Stimulated activated CD4-positive, alpha-beta T cell treated with anti-CD3 and anti-CD28 coated beads, Interleukin-4, amount 100 ng/mL, for 4 hours (primary cell): ENCODE measurements around the gene BPGM.

ENCODE experiments used
- DNase-seq, 2 experiments: peaks; one replicate each; pipeline ENCODE4 v3.0.0-alpha.2; 2020

BPGM gene

DNA sequence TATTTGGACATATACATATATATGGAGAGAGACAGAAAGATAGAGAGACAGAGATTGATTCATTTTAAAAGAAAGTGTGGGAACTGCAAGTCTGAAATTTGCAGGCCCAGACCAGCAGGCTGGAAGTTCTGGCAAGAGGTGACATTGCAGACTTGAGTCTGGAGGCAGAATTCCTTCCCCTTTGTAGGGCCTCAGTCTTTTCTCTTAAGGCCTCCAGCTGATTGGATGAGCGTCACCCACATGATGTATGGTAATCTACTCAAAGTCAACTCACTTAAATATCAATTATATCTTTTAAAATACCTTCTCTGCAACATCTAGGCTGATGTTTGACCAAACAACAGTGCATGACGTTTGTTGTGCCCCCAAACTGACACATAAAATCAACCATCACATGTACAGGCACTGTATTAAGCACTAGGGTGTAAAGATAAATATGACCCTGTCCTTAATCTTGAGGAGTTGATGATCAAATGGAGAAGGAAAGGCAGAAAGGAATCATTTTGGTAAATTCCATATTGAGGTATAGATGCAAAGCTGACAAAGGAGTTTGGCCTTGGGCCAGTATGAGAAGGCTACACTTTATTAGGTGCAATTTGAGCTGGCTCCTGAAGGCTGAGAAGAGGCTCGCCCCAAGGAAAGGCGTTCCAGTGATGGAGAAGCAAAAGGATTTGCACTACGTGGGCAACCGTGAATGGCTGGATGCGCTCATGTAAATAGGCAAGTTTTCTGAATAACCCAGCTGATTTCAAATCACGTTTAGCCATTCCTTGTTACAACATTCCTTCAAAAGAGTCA lies 52.6 kb downstream of the BPGM start:
- no peak for DNase-seq

DNA sequence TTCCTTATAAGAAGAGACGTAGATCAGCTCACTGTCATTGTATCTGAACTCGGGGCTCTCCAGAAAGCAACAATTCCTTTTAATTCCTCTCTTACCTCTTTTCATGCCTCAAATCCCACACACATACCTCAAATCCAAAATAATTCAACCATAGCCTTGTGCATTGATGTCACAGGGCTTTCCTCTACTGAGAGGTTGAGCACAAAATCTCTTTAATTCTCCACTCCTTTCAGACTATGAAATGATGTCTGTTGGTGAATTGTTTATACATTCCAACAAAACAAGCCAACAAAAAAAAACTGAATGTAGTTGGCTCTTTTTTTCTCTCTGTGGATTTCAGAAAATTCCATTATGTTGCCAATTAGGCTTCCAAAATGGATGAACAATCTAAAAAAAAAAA lies 53.2 kb downstream of the BPGM start:
- DNase-seq, result no peak

DNA sequence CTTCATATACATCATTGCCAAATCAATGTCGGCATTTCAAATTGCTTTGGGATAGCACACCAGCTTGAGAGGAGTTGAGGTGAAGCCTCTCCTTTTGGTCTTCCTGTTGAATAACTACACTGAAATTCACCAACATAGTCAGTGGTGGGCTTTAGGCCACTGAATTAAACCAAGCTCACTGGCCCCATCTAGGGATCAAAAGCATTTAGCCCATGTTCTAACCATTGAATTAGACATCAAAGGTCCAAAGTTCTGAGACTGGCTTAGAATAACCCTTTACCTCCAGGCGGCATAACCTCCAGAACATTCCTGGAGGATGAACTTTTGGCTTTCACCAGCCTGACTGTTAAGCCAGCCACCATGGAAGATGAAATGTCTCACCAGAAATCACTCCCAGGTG lies 54.6 kb downstream of the BPGM start:
- DNase-seq, result no peak

DNA sequence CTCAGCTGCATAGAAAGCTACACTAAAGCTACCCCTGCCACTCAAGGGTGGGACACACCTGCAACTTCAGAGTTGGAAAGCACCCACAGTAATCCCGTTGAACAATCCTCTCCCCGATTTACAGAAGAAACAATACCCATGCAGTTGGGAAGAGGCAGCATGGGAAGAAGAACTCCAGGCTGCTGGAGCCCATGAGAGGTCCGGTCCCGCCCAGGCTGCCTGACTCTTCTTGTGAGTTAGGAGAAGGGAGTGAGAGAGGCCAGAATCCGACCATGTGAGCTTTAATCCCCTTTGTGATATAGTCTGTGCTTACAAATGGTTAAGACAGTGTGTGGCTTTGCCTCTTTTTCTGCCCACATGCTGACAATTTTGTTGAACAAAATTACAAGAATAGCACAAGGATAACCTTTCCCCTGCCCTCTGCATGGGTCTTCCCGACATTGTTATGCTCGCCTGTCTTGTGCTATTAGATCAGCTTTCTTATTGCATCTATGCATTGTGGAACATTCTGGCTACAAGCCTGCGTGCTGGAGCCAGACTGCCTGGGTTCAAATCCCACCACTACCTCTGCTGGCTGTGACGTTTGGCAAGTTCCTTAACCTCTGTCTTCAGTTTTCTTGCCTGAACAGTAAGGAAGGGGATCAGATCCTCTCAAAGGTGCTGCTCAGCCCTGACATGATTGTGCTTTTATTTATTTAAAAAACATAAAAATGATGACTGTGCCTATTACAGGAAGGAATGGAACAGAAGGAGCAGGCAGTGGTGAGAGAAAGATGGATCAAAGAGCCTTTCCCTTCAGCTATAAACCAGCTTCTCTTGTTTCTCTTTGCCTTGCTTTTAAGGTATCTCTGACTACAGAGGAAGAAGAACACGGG lies 56.0 kb downstream of the BPGM start:
- no peak for DNase-seq

GRCh38 chr7:134703241-134703594 lies 56.6 kb downstream of the BPGM start:
- DNase-seq, result no peak

- no peak for DNase-seq
These were observed 57.1 kb downstream of the BPGM start for GRCh38 chr7:134703782-134704181.

GRCh38 chr7:134704827-134705226 lies 58.2 kb downstream of the BPGM start:
- no peak for DNase-seq

- no peak for DNase-seq
These were observed 59.1 kb downstream of the BPGM start for GRCh38 chr7:134705716-134706115.

- no peak for DNase-seq
These were observed 59.8 kb downstream of the BPGM start for GRCh38 chr7:134706468-134706867.

GRCh38 chr7:134707663-134708378 lies 61.2 kb downstream of the BPGM start:
- no peak for DNase-seq

GRCh38 chr7:134708692-134709091 lies 62.0 kb downstream of the BPGM start:
- DNase-seq, result no peak

DNA sequence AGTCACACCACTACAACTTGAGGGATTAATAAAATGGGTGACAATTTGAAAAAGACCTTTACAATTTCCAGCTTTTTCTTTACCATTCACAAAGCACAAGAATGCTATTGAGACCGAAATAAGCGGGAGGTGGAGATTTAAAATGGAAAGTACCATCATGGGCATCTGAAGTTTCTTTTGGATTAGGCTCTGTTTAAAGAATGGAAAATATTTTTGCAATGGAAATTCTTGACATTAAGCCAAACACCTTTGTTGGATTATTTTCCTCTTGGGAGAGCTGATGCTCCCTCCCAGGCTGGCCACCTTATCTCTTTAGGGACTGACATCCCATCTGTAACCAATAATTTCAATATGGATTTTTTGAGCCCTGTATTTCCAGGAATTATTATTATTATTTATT lies 62.5 kb downstream of the BPGM start:
- no peak for DNase-seq

DNA sequence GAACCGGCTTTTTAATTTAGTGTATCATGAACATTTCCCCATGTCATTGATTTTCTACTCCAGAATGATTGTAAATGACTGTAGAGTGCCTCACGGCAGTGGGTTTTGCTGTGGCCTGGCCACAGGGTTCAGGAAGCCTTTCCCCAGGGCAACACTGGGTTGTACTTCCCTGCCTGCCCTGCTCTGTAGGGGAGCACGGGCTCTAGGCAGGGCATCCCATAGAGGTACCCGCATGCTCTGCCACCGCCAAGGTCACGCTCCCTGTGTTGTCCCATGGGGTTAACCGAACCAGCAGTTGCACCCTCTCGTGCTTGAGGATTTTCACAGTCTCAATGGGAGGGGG lies 63.8 kb downstream of the BPGM start:
- DNase-seq, result no peak

GRCh38 chr7:134710854-134711624 lies 64.4 kb downstream of the BPGM start:
- DNase-seq, result peak; percentile 11 to 39

DNA sequence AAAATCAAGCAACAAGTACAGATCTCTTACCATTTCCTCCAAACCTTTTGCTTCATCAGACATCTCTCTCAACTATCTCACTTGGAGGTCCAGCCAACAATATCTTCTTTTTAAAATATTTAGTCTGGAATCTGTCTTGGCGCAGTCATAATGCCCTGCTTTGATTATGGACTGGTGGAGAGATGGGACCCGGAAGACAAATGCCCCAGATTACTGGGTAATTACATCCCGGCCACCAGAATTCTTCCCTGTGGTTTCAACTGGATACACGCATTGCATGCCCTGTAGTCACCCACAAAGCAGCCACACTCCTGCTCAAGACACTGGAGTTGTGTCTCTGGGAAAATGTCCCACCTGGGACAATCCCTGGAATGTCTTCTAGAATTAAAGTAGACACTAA lies 65.5 kb downstream of the BPGM start:
- no peak for DNase-seq

DNA sequence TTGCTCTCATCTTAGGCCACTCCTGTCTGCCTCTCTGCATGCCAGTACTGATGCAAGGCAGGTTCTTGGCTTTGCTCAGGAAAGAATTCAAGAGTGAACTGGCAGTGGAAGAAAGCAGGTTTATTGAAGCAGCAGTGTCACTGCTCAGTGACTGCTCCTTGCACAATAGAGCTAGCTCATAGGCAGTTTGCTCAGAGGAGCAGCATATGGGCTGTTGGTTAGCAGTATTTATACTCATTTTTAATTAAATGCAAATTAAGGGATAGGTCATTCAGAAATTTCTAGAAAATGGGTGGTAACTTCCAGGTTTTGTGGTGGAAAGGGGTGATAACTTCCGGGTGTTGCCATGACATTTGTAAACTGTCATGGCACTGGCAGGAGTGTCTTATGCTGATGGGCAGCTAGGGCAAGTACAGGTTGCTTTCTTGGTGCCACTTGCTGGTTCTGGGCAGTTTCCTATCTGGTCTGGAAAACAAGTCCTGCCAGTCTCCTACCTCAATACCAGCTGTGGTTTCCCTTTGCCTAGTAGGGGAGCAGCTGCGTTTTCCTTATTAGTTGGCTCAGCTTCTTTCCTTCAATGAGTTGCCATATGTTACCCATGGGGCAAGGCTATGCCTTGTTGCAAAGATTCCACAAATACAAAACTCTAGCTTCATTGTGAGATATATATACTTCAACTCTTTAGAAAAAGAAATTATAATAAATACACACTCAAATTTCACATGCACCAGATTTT lies 68.0 kb downstream of the BPGM start:
- DNase-seq, result no peak

DNA sequence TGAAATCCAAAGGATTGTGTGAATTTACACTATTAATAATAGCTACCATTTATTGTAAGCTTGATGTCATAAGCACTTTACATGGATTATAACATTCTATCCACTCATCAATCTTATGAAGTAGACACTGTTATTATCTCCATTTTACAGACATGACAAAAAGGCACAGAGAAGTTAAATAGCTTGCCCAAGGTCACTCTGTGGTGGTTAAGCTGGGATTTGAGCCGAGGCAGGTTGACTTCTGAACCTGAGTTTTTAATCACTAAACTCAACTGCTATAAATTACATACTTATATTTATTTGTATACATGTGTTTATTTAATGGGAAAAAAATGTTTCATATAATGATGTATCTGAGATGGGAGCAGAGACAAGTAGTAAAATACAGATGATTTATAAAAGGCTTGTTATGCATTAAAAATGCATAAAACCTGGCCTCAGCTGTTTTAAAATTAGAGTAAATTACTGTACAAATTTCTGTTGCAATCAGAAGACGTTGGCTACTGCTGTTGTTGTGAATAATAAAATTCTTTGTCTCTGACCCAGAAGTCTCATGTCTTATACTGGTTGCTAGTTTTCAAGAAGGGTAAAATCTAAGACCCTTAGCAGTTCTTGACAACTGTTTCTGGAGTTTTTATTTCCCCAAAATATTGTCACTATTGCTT lies 71.7 kb downstream of the BPGM start:
- DNase-seq, result no peak

- no peak for DNase-seq
These were observed 73.7 kb downstream of the BPGM start for GRCh38 chr7:134720091-134720935.

DNA sequence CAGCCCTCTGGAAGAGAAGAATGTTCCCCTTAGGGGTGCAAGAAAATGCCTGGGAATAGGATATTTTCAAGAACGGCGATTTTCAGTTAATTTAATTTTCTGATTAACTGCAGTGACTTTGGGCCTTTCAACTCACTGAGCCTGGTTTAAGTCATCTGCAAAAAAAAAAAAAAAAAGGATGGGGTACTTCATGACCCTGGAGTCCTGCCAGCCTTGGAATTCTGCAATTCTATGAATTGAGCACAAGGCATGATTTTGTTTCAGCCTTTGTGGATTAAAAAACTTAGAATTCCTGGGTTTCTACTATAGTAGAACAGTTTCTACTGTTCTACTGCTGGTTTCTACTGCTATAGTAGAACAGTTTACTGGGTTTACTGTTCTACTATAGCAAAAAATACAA lies 74.5 kb downstream of the BPGM start:
- no peak for DNase-seq

- no peak for DNase-seq
These were observed 76.2 kb downstream of the BPGM start for GRCh38 chr7:134722786-134723322.
